ENCODE data around the gene HEXIM1. TPM values are rescaled to one million over a fixed set of nuclear protein-coding genes. Genes with fewer than 3 reads are reported as not detected.
A peak's percentile ranks its signal among the peaks of the same experiment; 100 is the strongest.

The HEXIM1 gene
- total RNA-seq (2014; rRNA removed; shearing (Covaris generic)) = 3.5 and 4.4 TPM in 2 replicates

- DNase-seq (ENCODE audit: low read depth) = peak; percentile 99
These were observed at the start of gene HEXIM1 for GRCh38 chr17:45148183-45149036. TSS of gene HEXIM1 (plus strand) at chr17:45148475. CDS start at chr17:45149191, 716 bp downstream.

GRCh38 chr17:45098869-45099616 is 49.2 kb upstream of the HEXIM1 start:
- peak; percentile 57 for DNase-seq (ENCODE audit: low read depth)

GRCh38 chr17:45101546-45101882 is 46.8 kb upstream of the HEXIM1 start:
- DNase-seq (ENCODE audit: low read depth) = no peak

- no peak for DNase-seq (ENCODE audit: low read depth)
These were observed 46.1 kb upstream of the HEXIM1 start for GRCh38 chr17:45101883-45102811.

- DNase-seq (ENCODE audit: low read depth) = no peak
These were observed 45.4 kb upstream of the HEXIM1 start for GRCh38 chr17:45102856-45103255.

GRCh38 chr17:45103269-45103795 is 44.9 kb upstream of the HEXIM1 start:
- DNase-seq (ENCODE audit: low read depth) = no peak

- no peak for DNase-seq (ENCODE audit: low read depth)
These were observed 44.2 kb upstream of the HEXIM1 start for GRCh38 chr17:45104029-45104428.

GRCh38 chr17:45104497-45104896 is 43.8 kb upstream of the HEXIM1 start:
- DNase-seq (ENCODE audit: low read depth) = no peak

- no peak for DNase-seq (ENCODE audit: low read depth)
These were observed 43.2 kb upstream of the HEXIM1 start for GRCh38 chr17:45104907-45105624.

GRCh38 chr17:45106096-45106495 is 42.2 kb upstream of the HEXIM1 start:
- DNase-seq (ENCODE audit: low read depth) = no peak

- no peak for DNase-seq (ENCODE audit: low read depth)
These were observed 41.7 kb upstream of the HEXIM1 start for GRCh38 chr17:45106582-45106981.

GRCh38 chr17:45107293-45108010 is 40.8 kb upstream of the HEXIM1 start:
- DNase-seq (ENCODE audit: low read depth) = no peak

- DNase-seq (ENCODE audit: low read depth) = no peak
These were observed 40.2 kb upstream of the HEXIM1 start for GRCh38 chr17:45108051-45108450.

GRCh38 chr17:45108595-45109521 is 39.4 kb upstream of the HEXIM1 start:
- no peak for DNase-seq (ENCODE audit: low read depth)

GRCh38 chr17:45110676-45111611 is 37.3 kb upstream of the HEXIM1 start:
- DNase-seq (ENCODE audit: low read depth) = no peak

GRCh38 chr17:45111850-45112249 is 36.4 kb upstream of the HEXIM1 start:
- no peak for DNase-seq (ENCODE audit: low read depth)

- DNase-seq (ENCODE audit: low read depth) = no peak
These were observed 35.5 kb upstream of the HEXIM1 start for GRCh38 chr17:45112559-45113423.
